Trophoblast cell (in vitro differentiated cells and primary cell): ENCODE measurements around the gene KLHL36.
A peak's percentile ranks its signal among the peaks of the same experiment; 100 is the strongest.

Experiments
- DNase-seq, 2 donors: peaks; one replicate each; pipeline ENCODE4 v3.0.0-alpha.2; 2016
- H2AFZ ChIP-seq: 2 replicates; pipeline ENCODE4 v1.6.1; 2013; ENCODE audit warnings: low read length, moderate library complexity, mild to moderate bottlenecking; ENCODE audit not compliant: insufficient read depth, poor library complexity
- H2AK5ac ChIP-seq: 2 replicates; pipeline ENCODE4 v1.6.1; 2013; ENCODE audit warnings: mild to moderate bottlenecking, low read length
- H2BK120ac ChIP-seq: 2 replicates; pipeline ENCODE4 v1.6.1; 2013; ENCODE audit warnings: low read length, mild to moderate bottlenecking, moderate library complexity; ENCODE audit not compliant: insufficient read depth, poor library complexity
- H2BK12ac ChIP-seq: 2 replicates; pipeline ENCODE4 v1.6.1; 2013; ENCODE audit warnings: mild to moderate bottlenecking, low read length, moderate library complexity
- H2BK5ac ChIP-seq: 2 replicates; pipeline ENCODE4 v1.6.1; 2013; ENCODE audit warnings: low read length, low read depth, moderate library complexity, mild to moderate bottlenecking; ENCODE audit not compliant: poor library complexity
- H3K14ac ChIP-seq: 2 replicates; pipeline ENCODE4 v1.6.1; 2013; ENCODE audit warnings: mild to moderate bottlenecking, low read length
- H3K18ac ChIP-seq: 2 replicates; pipeline ENCODE4 v1.6.1; 2013; ENCODE audit warnings: mild to moderate bottlenecking, low read length
- H3K23ac ChIP-seq: 2 replicates; pipeline ENCODE4 v1.6.1; 2013; ENCODE audit warnings: low read length
- H3K27ac ChIP-seq: 2 replicates; pipeline ENCODE4 v1.5.1; 2013; ENCODE audit warnings: low read depth, mild to moderate bottlenecking, inconsistent platforms, low read length, moderate library complexity
- H3K27me3 ChIP-seq: 2 replicates; pipeline ENCODE4 v1.6.1; 2013; ENCODE audit warnings: inconsistent platforms, mild to moderate bottlenecking, low read length, moderate library complexity; ENCODE audit not compliant: insufficient read depth
- H3K36me3 ChIP-seq, 2 experiments: 1 replicate in 1 of 2; 2 replicates in 1 of 2; pipeline ENCODE4 v1.6.1; 2013; ENCODE audit warnings: low read length in 2 of 2, mild to moderate bottlenecking in 2 of 2, moderate library complexity in 1 of 2; ENCODE audit not compliant: insufficient read depth in 2 of 2, control insufficient read depth in 1 of 2
- H3K4ac ChIP-seq: 2 replicates; pipeline ENCODE4 v1.6.1; 2013; ENCODE audit warnings: low read depth, mild to moderate bottlenecking, low read length, moderate library complexity
- H3K4me1 ChIP-seq, 2 experiments: 1 replicate in 1 of 2; 2 replicates in 1 of 2; pipeline ENCODE4 v1.6.1; 2013; ENCODE audit warnings: low read length in 2 of 2, mild to moderate bottlenecking in 2 of 2, moderate library complexity in 1 of 2; ENCODE audit not compliant: insufficient read depth in 2 of 2, control insufficient read depth in 1 of 2
- H3K4me2 ChIP-seq: 2 replicates; pipeline ENCODE4 v1.6.1; 2013; ENCODE audit warnings: inconsistent platforms, mild to moderate bottlenecking, low read length, moderate library complexity
- H3K4me3 ChIP-seq: 2 replicates; pipeline ENCODE4 v1.5.1; 2013; ENCODE audit warnings: mild to moderate bottlenecking, low read depth, low read length, inconsistent platforms
- H3K79me1 ChIP-seq: one replicate; pipeline ENCODE4 v1.6.1; 2013; ENCODE audit warnings: low read length
- H3K79me2 ChIP-seq: 2 replicates; pipeline ENCODE4 v1.6.1; 2013; ENCODE audit warnings: low read length, mild to moderate bottlenecking; ENCODE audit not compliant: control insufficient read depth, insufficient read depth, poor library complexity
- H3K9ac ChIP-seq: 2 replicates; pipeline ENCODE4 v1.6.1; 2013; ENCODE audit warnings: mild to moderate bottlenecking, low read length
- H3K9me3 ChIP-seq: 2 replicates; pipeline ENCODE4 v1.6.1; 2013; ENCODE audit warnings: low read depth, mild to moderate bottlenecking, control low read depth, inconsistent platforms, low read length; ENCODE audit not compliant: insufficient read depth
- H4K12ac ChIP-seq: 2 replicates; pipeline ENCODE4 v1.6.1; 2013; ENCODE audit warnings: low read depth, mild to moderate bottlenecking, low read length, moderate library complexity
- H4K8ac ChIP-seq: 2 replicates; pipeline ENCODE4 v1.6.1; 2013; ENCODE audit warnings: low read depth, mild to moderate bottlenecking, low read length, moderate library complexity
- H4K91ac ChIP-seq: one replicate; pipeline ENCODE4 v1.6.1; 2013; ENCODE audit warnings: low read depth, mild to moderate bottlenecking, low read length, moderate library complexity
- WGBS: extraction: QIAGEN DNeasy Blood & Tissue Kit; methylation state at CpG from one replicate; pipeline ENCODE4 v1.1.7; 2013; ENCODE audit warnings: missing lambda C conversion rate; ENCODE audit not compliant: insufficient read length, insufficient coverage; ENCODE audit errors: extremely low coverage; 5-methylcytosine and 5-hydroxymethylcytosine counted together

KLHL36 gene

GRCh38 chr16:84616515-84616914 is 31.8 kb upstream of the KLHL36 start:
- no peak overlapping the region for H3K23ac ChIP-seq
- peak overlapping the region; percentile 44 for H3K4ac ChIP-seq
- H4K12ac ChIP-seq: no peak overlapping the region
- WGBS: no CpG with 5 or more reads among the region's 13 CpGs
- H3K14ac ChIP-seq: no peak overlapping the region
- peak overlapping the region; percentile 95 for H3K4me2 ChIP-seq
- H3K9me3 ChIP-seq: no peaks in the 10 kb centered on the region
- H2AFZ ChIP-seq: no peak overlapping the region
- no peak overlapping the region for H2BK5ac ChIP-seq
- peaks cover 11 to 22% of the 10 kb centered on the region in 2 experiments for H3K36me3 ChIP-seq
- peaks cover 8 to 10% of the 10 kb centered on the region in 2 experiments for H3K4me1 ChIP-seq
- peak overlapping the region; percentile 65 for H3K4me3 ChIP-seq
- peaks cover 18% of the 10 kb centered on the region for H3K79me2 ChIP-seq
- H4K8ac ChIP-seq: no peak overlapping the region
- H3K9ac ChIP-seq: no peak overlapping the region
- peaks cover 13% of the 10 kb centered on the region for H3K79me1 ChIP-seq
- H2AK5ac ChIP-seq: no peak overlapping the region
- H3K27me3 ChIP-seq: no peaks in the 10 kb centered on the region
- no peak overlapping the region for H2BK12ac ChIP-seq
- H3K27ac ChIP-seq: no peak overlapping the region
- H3K18ac ChIP-seq: no peak overlapping the region
- H4K91ac ChIP-seq: no peak overlapping the region
- H2BK120ac ChIP-seq: no peak overlapping the region
- peak in 1 of 2 donors; percentile 35 for DNase-seq

- Histone ChIP-seq H3K4ac (peak overlapping the region; percentile 42), H3K36me3 (peaks cover 11 to 16% of the 10 kb centered on the region in 2 experiments), H3K9ac (peak overlapping the region; percentile 75), H2BK12ac (no peak overlapping the region), H3K4me1 (peaks cover 8 to 10% of the 10 kb centered on the region in 2 experiments), H3K27me3 (no peaks in the 10 kb centered on the region), H2BK5ac (peak overlapping the region; percentile 70), H2AFZ (peak overlapping the region; percentile 59), H3K79me2 (peaks cover 16% of the 10 kb centered on the region), H3K27ac (peak overlapping the region; percentile 5), H3K79me1 (peaks cover 13% of the 10 kb centered on the region), H3K9me3 (no peaks in the 10 kb centered on the region), H3K23ac (no peak overlapping the region), H4K91ac (peak overlapping the region; percentile 32), H2AK5ac (no peak overlapping the region), H3K4me3 (peak overlapping the region; percentile 94), H4K12ac (peak overlapping the region; percentile 22), H2BK120ac (peak overlapping the region; percentile 18), H3K18ac (peak overlapping the region; percentile 74), H4K8ac (peak overlapping the region; percentile 52), H3K14ac (peak overlapping the region; percentile 45), H3K4me2 (peak overlapping the region; percentile 95)
- DNase-seq: peak; percentile 23 to 37
- WGBS: no CpG with 5 or more reads among the region's 54 CpGs
Measured at GRCh38 chr16:84617041-84617790, 31.1 kb upstream of the KLHL36 start.

- peak within 1 kb of the TSS; percentile 94 for H3K4me3 ChIP-seq
- H4K91ac ChIP-seq: peak within 1 kb of the TSS; percentile 84
Measured at GRCh38 chr16:84617791-84618580, 30.3 kb upstream of the KLHL36 start, which contains the start of gene COTL1. COTL1 (minus strand) TSS chr16:84618078; CDS start chr16:84617914, 164 bp downstream.

More at GRCh38 chr16:84617791-84618580, 30.3 kb upstream of the KLHL36 start, which contains the start of gene COTL1:
- Histone ChIP-seq H3K9ac (peak within 1 kb of the TSS; percentile 75), H3K36me3 (peaks cover 11 to 16% of the 10 kb centered on the region in 2 experiments), H3K79me2 (peaks cover 16% of the 10 kb centered on the region), H3K4me1 (peaks cover 8 to 10% of the 10 kb centered on the region in 2 experiments), H3K4ac (peak within 1 kb of the TSS; percentile 42), H2AK5ac (no peak within 1 kb of the TSS), H3K23ac (no peak within 1 kb of the TSS), H3K4me2 (peak within 1 kb of the TSS; percentile 95), H3K18ac (peak within 1 kb of the TSS; percentile 74), H2BK120ac (peak within 1 kb of the TSS; percentile 82), H2AFZ (peak within 1 kb of the TSS; percentile 59), H3K79me1 (peaks cover 13% of the 10 kb centered on the region), H2BK5ac (peak within 1 kb of the TSS; percentile 78), H4K8ac (peak within 1 kb of the TSS; percentile 81), H4K12ac (peak within 1 kb of the TSS; percentile 22), H3K9me3 (no peaks in the 10 kb centered on the region), H3K27ac (peak within 1 kb of the TSS; percentile 91), H3K14ac (peak within 1 kb of the TSS; percentile 45), H2BK12ac (no peak within 1 kb of the TSS), H3K27me3 (no peaks in the 10 kb centered on the region)
- 100% methylated on average over 2 of the region's 76 CpGs for WGBS
- peak; percentile 98 for DNase-seq
